ENCODE measurements around the gene KCNIP3. TPM values are rescaled to one million over a fixed set of nuclear protein-coding genes. Genes with fewer than 3 reads are reported as not detected.
A peak's percentile ranks its signal among the peaks of the same experiment; 100 is the strongest.

Gene KCNIP3
- total RNA-seq, 1 donor from 2014 or later = 0.64 TPM

GRCh38 chr2:95266781-95267430 is 30.2 kb upstream of the KCNIP3 start:
- Histone ChIP-seq H3K4me2 (no peak overlapping the region), H3K36me3 (no peaks in the 10 kb centered on the region), H3K9me3 (ENCODE audit: low read depth) (no peaks in the 10 kb centered on the region), H3K4me1 (no peaks in the 10 kb centered on the region), H3K27ac (no peak overlapping the region), H4K20me1 (ENCODE audit: low read depth) (no peaks in the 10 kb centered on the region), H3K79me2 (ENCODE audit: low read depth) (no peaks in the 10 kb centered on the region), H3K9ac (no peak overlapping the region), H3F3A (ENCODE audit: low read depth) (no peaks in the 10 kb centered on the region), H2AFZ (replicated peaks) (no peak overlapping the region), H3K27me3 (no peaks in the 10 kb centered on the region), H3K4me3 (no peak overlapping the region)
- H3K4me1 Mint-ChIP-seq = peaks cover 11% of the 10 kb centered on the region
- H3K4me3 Mint-ChIP-seq = no peak overlapping the region
- peaks cover 4% of the 10 kb centered on the region for H3K27me3 Mint-ChIP-seq (ENCODE audit: insufficient read depth, low read depth)
- no peak for DNase-seq (ENCODE audit: low spot score)
- no peak overlapping the region for H3K27ac Mint-ChIP-seq
- no peak for TF ChIP-seq EZH2phosphoT487 (IDR thresholded peaks at IDR 0.05)
- TF ChIP-seq EZH2 (IDR thresholded peaks at IDR 0.05) = no peak
- no peak for TF ChIP-seq CTCF (IDR thresholded peaks at IDR 0.05)
- no peaks in the 10 kb centered on the region for H3K36me3 Mint-ChIP-seq
- H3K9me3 Mint-ChIP-seq = no peaks in the 10 kb centered on the region

- Mint-ChIP-seq H3K9me3 (no peaks in the 10 kb centered on the region), H3K36me3 (no peaks in the 10 kb centered on the region), H3K4me1 (peaks cover 11% of the 10 kb centered on the region), H3K27ac (peak overlapping the region; percentile 29), H3K4me3 (peak overlapping the region; percentile 59), H3K27me3 (ENCODE audit: insufficient read depth, low read depth) (peaks cover 4% of the 10 kb centered on the region)
- no peak overlapping the region for H3K9ac ChIP-seq
- DNase-seq (ENCODE audit: low spot score) = no peak
- TF ChIP-seq EZH2 (IDR thresholded peaks at IDR 0.05) = no peak
- no peak for TF ChIP-seq EZH2phosphoT487 (IDR thresholded peaks at IDR 0.05)
- no peak for TF ChIP-seq CTCF (IDR thresholded peaks at IDR 0.05)
- no peaks in the 10 kb centered on the region for H4K20me1 ChIP-seq (ENCODE audit: low read depth)
- no peak overlapping the region for H3K4me3 ChIP-seq
- no peak overlapping the region for H2AFZ ChIP-seq (replicated peaks)
- H3K27ac ChIP-seq = no peak overlapping the region
- no peaks in the 10 kb centered on the region for H3K79me2 ChIP-seq (ENCODE audit: low read depth)
- no peaks in the 10 kb centered on the region for H3K27me3 ChIP-seq
- H3K4me1 ChIP-seq = no peaks in the 10 kb centered on the region
- H3F3A ChIP-seq (ENCODE audit: low read depth) = no peaks in the 10 kb centered on the region
- no peak overlapping the region for H3K4me2 ChIP-seq
- H3K36me3 ChIP-seq = no peaks in the 10 kb centered on the region
- no peaks in the 10 kb centered on the region for H3K9me3 ChIP-seq (ENCODE audit: low read depth)
Observed at GRCh38 chr2:95267458-95268210, 29.5 kb upstream of the KCNIP3 start.

- Histone ChIP-seq H3F3A (ENCODE audit: low read depth) (no peaks in the 10 kb centered on the region), H3K4me1 (no peaks in the 10 kb centered on the region), H3K27me3 (no peaks in the 10 kb centered on the region), H3K4me2 (no peak overlapping the region), H3K9ac (no peak overlapping the region), H3K79me2 (ENCODE audit: low read depth) (no peaks in the 10 kb centered on the region), H4K20me1 (ENCODE audit: low read depth) (no peaks in the 10 kb centered on the region), H3K36me3 (no peaks in the 10 kb centered on the region), H2AFZ (replicated peaks) (no peak overlapping the region), H3K9me3 (ENCODE audit: low read depth) (no peaks in the 10 kb centered on the region), H3K4me3 (no peak overlapping the region), H3K27ac (no peak overlapping the region)
- no peak for TF ChIP-seq CTCF (IDR thresholded peaks at IDR 0.05)
- TF ChIP-seq EZH2 (IDR thresholded peaks at IDR 0.05) = no peak
- TF ChIP-seq EZH2phosphoT487 (IDR thresholded peaks at IDR 0.05) = no peak
- no peak overlapping the region for H3K4me3 Mint-ChIP-seq
- peaks cover 4% of the 10 kb centered on the region for H3K27me3 Mint-ChIP-seq (ENCODE audit: insufficient read depth, low read depth)
- no peak overlapping the region for H3K27ac Mint-ChIP-seq
- DNase-seq (ENCODE audit: low spot score) = no peak
- H3K36me3 Mint-ChIP-seq = no peaks in the 10 kb centered on the region
- H3K4me1 Mint-ChIP-seq = peaks cover 11% of the 10 kb centered on the region
- no peaks in the 10 kb centered on the region for H3K9me3 Mint-ChIP-seq
Observed at GRCh38 chr2:95268211-95269035, 28.7 kb upstream of the KCNIP3 start.

Measured in neural progenitor cell (in vitro differentiated cells).